ENCODE data around the gene TOMT. TPM values are rescaled to one million over a fixed set of nuclear protein-coding genes. Genes with fewer than 3 reads are reported as not detected.

Gene TOMT
- total and polyA plus RNA-seq, 2 experiments from 2014 or later, result not detected

DNA sequence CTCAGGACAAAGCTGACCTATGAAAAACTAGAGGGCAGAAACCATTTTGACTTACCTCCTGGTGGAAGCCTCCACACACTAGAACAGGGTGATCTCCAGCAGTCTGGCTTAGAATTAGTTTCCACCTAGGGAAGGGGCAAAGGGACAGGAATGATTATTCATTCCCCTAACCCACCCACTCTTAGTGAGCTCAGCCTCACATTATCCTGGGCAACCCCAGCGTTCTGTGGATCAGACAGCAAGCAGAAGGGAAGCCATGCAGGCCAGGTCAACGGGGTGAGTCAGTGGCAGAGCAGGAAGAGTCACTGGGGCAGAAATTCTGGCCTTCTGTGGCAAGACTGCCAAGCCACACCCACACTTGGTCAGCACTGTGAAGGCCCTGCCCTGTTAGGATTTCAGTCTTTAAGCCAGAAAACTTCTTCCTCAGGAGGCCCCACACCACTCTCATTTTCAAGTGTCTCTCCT lies 35.9 kb upstream of the TOMT start:
- H3K9me3 ChIP-seq (ENCODE audit: low read depth), result no peaks in the 10 kb centered on the region
- H2AFZ ChIP-seq, result no peak overlapping the region
- H3K36me3 ChIP-seq (replicated peaks; ENCODE audit: insufficient read depth, low read depth), result no peaks in the 10 kb centered on the region
- H3K27me3 ChIP-seq, result no peaks in the 10 kb centered on the region
- H3K79me2 ChIP-seq, result peaks cover 91% of the 10 kb centered on the region
- no peaks in the 10 kb centered on the region for H3K9me2 ChIP-seq (replicated peaks; ENCODE audit: insufficient read depth)
- no peaks in the 10 kb centered on the region for H4K20me1 ChIP-seq (ENCODE audit: insufficient read depth, poor library complexity, severe bottlenecking)
- peak overlapping the region; percentile 95 for H3K27ac ChIP-seq
- H3K4me1 ChIP-seq (ENCODE audit: insufficient read depth), result peaks cover 17% of the 10 kb centered on the region
- H3K4me2 ChIP-seq, result peak overlapping the region; percentile 59
- TF ChIP-seq EZH2 (IDR thresholded peaks at IDR 0.05; ENCODE audit: borderline replicate concordance), result no peak
- TF ChIP-seq EZH2phosphoT487 (IDR thresholded peaks at IDR 0.05; ENCODE audit: low read depth, severe bottlenecking, unreplicated experiment), result no peak
- TF ChIP-seq, protein P1, sequence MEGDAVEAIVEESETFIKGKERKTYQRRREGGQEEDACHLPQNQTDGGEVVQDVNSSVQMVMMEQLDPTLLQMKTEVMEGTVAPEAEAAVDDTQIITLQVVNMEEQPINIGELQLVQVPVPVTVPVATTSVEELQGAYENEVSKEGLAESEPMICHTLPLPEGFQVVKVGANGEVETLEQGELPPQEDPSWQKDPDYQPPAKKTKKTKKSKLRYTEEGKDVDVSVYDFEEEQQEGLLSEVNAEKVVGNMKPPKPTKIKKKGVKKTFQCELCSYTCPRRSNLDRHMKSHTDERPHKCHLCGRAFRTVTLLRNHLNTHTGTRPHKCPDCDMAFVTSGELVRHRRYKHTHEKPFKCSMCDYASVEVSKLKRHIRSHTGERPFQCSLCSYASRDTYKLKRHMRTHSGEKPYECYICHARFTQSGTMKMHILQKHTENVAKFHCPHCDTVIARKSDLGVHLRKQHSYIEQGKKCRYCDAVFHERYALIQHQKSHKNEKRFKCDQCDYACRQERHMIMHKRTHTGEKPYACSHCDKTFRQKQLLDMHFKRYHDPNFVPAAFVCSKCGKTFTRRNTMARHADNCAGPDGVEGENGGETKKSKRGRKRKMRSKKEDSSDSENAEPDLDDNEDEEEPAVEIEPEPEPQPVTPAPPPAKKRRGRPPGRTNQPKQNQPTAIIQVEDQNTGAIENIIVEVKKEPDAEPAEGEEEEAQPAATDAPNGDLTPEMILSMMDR (IDR thresholded peaks at IDR 0.05; ENCODE audit: poor library complexity), result no peak
- no peak overlapping the region for H3K4me3 ChIP-seq
- 31% methylated on average over 2 of the region's 2 CpGs for whole genome bisulfite sequencing (ENCODE audit: low lambda C conversion rate, missing lambda C conversion rate)
- peak; percentile 81 for DNase-seq (ENCODE audit: low spot score)

DNA sequence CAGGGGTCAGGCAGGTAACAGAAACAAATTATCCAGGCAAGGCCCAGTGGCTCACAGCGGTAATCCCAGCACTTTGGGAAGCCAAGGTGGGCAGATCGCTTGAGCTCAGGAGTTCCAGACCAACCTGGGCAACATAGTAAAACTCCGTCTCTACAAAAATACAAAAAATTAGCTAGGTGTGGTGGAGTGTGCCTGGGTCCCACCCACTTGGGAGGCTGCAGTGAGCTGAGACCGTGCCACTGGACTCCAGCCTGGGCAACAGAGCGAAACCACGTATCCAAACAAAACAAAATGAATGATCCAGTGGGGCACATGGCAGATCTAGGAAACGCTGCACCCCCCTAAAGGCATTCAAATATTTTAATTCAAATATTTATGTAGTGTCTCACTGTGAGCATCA lies 35.2 kb upstream of the TOMT start:
- DNase-seq (ENCODE audit: low spot score), result no peak
- Histone ChIP-seq H3K79me2 (peaks cover 93% of the 10 kb centered on the region), H3K27ac (peak overlapping the region; percentile 95), H3K4me3 (no peak overlapping the region), H3K27me3 (no peaks in the 10 kb centered on the region), H3K9me3 (ENCODE audit: low read depth) (no peaks in the 10 kb centered on the region), H2AFZ (no peak overlapping the region), H3K4me2 (peak overlapping the region; percentile 59), H3K36me3 (replicated peaks; ENCODE audit: insufficient read depth, low read depth) (no peaks in the 10 kb centered on the region), H4K20me1 (ENCODE audit: insufficient read depth, poor library complexity, severe bottlenecking) (no peaks in the 10 kb centered on the region), H3K9me2 (replicated peaks; ENCODE audit: insufficient read depth) (no peaks in the 10 kb centered on the region), H3K4me1 (ENCODE audit: insufficient read depth) (peaks cover 17% of the 10 kb centered on the region)
- 97% methylated on average over 7 of the region's 7 CpGs for WGBS (ENCODE audit: low lambda C conversion rate, missing lambda C conversion rate)
- TF ChIP-seq EZH2 (IDR thresholded peaks at IDR 0.05; ENCODE audit: borderline replicate concordance), result no peak
- TF ChIP-seq, protein P1 (IDR thresholded peaks at IDR 0.05; ENCODE audit: poor library complexity), result no peak
- no peak for TF ChIP-seq EZH2phosphoT487 (IDR thresholded peaks at IDR 0.05; ENCODE audit: low read depth, severe bottlenecking, unreplicated experiment)

DNA sequence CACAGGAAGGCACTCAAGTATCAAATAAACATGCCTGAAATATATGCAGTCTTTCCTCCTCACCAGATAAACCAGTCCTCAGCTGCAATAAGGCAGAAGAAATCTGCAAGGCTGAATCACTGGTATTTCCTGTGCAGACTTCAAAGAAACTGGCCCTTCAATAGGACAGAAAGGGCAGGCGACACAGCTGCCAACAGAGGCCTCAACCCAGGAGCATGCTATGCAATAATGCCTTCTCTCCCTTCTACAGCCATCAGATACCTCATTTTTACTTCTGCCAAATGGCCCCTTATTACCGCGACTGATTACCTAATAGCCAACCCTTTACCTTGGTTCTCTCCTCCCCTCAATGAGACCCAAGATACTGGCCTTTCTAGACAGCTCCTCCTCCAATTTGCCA lies 33.4 kb upstream of the TOMT start:
- TF ChIP-seq, protein P1 (IDR thresholded peaks at IDR 0.05; ENCODE audit: poor library complexity), result no peak
- no peak for TF ChIP-seq EZH2phosphoT487 (IDR thresholded peaks at IDR 0.05; ENCODE audit: low read depth, severe bottlenecking, unreplicated experiment)
- no peak for TF ChIP-seq EZH2 (IDR thresholded peaks at IDR 0.05; ENCODE audit: borderline replicate concordance)
- H3K9me3 ChIP-seq (ENCODE audit: low read depth), result no peaks in the 10 kb centered on the region
- H3K4me2 ChIP-seq, result peak overlapping the region; percentile 42
- no peaks in the 10 kb centered on the region for H3K27me3 ChIP-seq
- peak overlapping the region; percentile 79 for H3K27ac ChIP-seq
- H2AFZ ChIP-seq, result no peak overlapping the region
- H3K36me3 ChIP-seq (replicated peaks; ENCODE audit: insufficient read depth, low read depth), result no peaks in the 10 kb centered on the region
- peak; percentile 48 for DNase-seq (ENCODE audit: low spot score)
- peaks cover 17% of the 10 kb centered on the region for H3K4me1 ChIP-seq (ENCODE audit: insufficient read depth)
- no peaks in the 10 kb centered on the region for H4K20me1 ChIP-seq (ENCODE audit: insufficient read depth, poor library complexity, severe bottlenecking)
- H3K79me2 ChIP-seq, result peaks cover 95% of the 10 kb centered on the region
- no peaks in the 10 kb centered on the region for H3K9me2 ChIP-seq (replicated peaks; ENCODE audit: insufficient read depth)
- H3K4me3 ChIP-seq, result no peak overlapping the region
- WGBS (ENCODE audit: low lambda C conversion rate, missing lambda C conversion rate), result 79% methylated on average over 3 of the region's 3 CpGs

All from hepatocyte (in vitro differentiated cells).